Measurements from ENCODE around the gene MYOM1.

MYOM1 gene

DNA sequence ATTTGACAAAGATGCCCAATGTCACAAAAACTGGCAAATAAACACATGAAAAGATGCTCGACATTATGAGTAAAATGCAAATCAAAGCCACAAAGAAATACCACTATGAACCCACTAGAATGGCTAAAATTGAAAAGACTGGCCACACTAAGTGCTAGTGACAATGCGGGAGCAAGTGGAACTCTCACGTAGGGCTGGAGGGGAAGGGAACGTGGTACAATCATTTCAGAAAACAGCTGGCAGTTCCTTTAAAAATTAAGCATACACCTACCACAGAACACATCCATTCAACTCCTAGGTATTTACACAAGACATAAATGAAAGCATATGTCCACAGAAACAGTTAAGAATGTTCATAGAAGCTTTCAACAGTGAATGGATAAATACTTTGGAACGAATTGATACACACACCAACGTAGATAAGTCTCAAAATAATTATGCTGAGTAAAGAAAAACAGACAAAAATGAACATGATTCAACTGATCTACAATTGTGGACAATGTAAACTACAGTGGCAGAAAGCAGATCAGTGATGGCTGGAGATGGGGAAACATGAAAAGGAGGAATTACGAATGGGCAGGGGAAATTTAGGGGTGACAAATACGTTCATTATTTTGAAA, 71.7 kb downstream of the MYOM1 start:
- DNase-seq = no peak

DNA sequence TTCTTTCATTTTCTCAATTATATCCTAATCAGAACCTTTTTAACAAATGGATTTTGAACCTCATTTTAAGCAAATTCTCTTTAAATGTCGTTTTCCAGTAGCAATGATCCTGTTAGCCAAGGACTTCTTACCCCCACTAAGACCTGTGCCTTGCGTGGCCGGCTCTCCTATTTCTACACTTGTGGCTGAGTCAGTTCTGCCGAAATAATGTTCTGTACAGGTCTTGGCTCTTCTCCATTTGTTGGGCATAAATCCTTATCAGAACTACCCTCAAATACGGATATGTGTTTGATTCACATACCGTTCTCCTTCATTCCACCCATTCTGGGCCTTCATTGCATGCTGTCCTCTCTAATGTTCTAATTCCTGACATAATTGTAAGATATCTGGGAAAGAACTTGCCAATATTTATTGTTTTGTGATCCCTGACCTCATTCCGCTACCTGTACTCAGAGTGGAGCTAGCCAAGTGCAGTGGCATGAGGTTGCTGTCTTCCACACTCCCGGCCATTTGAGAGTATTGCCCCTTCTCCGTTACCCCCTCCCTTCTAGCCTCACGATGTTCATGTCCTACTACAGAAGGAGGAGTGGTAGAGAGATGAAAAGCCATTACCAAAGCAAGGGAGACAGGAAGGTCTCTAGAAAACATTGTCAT, 78.7 kb downstream of the MYOM1 start:
- DNase-seq = no peak

DNA sequence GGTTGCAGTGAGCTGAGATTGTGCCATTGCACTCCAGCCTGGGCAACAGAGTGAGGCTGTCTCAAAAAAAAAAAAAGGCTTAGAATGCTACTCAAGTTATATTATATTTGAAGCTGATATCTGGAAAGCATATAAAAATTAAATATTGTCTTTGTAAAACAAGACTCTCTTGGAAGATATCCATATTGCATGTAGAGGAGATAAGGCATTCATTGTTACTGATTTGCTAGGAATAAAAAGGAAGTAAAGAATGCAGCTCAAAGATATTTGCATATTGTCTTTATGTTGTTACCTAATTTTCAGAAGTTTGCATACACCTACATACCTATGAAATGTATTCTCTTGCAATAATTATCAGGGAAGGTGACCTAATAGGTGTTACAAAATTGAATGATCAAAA, 79.4 kb downstream of the MYOM1 start:
- DNase-seq = no peak

DNA sequence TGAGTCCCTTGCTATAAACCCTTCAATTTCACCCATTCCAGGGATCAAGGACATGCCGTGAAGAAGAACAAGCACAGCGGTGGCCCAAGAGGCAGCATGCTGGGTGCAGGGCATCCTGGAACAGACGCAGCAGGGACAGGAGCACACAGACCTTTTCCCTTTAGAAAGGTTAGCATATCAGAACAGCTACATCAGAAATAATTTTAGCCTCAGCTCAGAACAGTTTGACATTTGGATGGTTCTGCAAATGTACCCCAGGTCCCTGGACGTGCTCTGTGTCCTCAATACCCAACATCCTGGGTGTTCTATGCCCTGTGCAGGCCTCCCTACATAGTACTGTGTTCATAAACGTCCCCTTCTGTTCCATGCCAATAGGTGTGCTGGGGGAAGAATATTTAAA, 80.4 kb downstream of the MYOM1 start:
- DNase-seq = no peak

DNA sequence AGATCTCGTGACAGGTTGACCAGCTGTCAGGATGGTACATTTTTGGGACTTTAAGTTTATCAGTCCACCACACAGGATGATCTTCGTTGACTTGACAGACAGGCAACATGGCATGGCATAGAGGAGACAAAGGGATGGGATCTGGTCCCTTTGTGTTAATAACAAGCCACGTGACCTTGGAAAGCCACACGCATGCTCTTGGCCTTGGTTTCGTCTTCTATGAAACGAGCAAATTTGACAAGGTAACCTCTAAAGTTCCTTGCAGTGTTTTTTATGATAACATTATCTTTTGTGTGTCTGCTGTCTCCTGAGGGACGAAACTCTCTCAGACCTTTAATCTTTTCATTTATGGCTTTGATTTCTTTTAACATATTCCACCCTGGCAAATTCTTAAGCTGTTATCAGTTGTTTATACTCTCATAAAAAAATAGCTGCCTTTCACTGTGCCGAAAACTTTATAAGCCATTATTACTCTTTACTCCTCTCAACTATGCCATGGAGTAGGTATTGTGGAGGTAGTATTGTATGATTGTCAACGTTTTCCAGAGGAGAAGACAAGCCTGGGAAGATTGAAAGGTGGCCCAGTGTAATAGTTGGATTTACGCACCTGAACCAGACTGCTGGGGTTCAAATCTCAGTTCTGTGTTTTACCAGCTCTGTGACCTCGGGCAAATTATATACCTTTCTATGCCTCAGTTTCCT, 81.3 kb downstream of the MYOM1 start:
- no peak for DNase-seq

DNA sequence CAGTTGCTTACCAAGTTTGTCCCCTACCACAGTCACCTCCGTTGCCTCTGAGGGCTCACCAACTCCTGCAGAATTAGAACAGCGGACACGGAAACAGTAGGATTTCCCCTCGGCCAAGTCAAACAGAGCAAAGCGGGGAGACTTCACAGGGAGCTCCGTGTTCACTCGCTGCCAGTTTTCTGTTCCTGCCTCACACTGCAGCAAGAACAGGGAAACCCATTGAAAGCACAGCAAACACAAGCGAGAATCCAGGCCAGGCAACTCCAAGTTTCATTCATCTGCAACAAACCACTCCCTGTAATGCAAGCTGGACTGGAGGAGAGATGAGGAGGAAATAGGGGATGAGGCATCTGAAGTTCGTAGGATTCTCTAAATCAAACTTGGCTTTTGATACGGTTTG, 84.2 kb downstream of the MYOM1 start:
- DNase-seq = no peak

DNA sequence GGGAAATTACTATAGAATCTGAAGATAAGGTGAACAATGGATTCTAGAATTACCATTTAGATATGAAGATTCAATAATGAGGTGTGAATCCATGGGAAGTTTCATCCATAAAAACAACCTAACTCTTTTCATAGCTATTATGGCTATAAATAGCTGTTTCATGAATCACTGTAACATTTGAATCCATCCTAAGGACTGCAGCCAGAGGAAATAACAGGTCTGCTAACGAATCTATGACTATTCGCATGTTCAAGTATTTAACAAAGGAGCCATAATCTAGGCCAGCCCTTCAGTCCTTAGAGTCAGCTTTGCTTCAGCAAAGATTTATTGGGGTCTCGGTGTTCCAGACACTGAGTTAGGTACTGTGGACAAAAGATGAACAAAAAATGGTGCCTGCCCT, 87.1 kb downstream of the MYOM1 start:
- DNase-seq = no peak

DNA sequence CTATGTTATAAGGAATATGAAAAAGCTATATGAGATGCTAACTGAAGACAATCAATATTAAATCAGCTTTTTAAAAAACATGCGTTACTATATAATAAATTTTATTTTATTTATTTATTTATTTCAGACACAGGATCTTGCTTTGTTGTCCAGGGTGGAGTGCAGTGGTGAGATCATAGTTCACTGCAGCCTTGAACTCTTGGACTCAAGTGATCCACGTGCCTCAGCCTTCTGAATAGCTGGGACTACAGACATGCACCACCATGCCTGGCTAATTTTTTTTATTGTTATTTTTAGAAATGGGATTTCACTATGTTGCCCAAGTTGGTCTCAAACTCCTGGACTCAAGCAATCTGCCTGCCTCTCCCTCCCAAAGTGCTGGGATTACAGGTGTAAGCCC, 89.4 kb downstream of the MYOM1 start:
- DNase-seq = no peak

DNA sequence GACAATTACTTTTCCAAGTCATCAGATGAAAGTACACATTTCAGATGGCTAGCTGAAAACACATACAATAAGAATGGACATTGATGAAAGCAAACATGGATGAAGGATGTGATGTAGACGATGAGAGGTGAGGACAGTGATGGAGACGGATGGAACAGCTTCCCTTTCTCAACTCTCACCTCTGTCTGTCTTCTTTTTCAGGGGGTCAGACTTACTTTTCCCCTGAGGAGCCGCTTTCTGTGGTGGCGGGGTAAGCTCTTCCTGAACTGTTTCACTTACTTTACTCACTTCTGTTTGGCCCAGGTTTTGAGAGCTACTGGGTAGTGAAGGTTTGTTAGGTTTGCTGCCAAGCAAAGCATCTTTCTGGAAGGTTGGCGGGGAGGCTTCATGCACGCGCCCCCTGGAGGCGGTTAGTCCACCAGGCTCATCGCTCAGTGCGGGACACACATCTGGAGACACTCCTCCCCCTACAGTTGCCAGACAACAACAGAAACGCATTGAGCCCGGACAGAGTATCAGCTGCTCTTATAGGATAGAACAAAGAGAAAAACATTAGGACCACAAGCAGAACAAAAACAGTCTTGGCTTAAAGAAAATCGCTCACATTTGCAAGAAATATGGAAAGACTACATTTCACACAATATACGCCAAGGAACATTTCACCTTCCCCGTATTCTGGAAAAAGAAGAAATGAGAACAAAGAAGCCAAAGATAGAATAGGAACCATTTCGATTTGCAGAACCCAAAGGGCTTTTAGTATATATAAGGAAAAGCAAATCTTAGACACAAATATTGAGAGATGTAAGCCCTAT, 90.5 kb downstream of the MYOM1 start:
- peak; percentile 75 for DNase-seq

DNA sequence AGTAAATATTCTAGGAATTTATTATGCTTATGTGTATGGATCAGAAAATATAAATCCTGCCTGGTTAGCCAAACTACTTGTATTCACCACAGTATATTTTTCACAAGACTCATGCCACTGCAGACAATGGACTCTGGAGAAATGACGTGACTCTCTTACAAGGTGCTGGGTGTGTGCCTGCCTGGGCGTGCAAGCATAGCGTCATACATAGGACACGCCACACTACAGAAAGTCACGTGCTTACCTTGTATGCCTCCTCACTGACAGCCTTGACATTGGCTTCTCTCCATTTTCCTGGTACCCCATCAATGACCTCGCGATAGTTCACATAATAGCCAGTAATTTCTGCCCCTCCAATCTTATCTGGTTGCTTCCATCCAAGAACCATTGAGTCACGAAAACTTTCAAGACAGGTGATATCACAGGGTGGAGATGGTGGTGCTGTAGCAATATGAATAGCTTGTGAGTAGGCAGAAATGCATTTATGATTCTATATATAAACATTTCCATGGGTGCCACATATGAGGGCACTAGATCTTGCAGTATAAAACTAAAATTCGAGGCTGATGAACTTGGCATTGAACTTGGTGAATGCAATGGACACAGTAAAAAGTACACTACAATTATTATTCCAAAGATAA, 93.2 kb downstream of the MYOM1 start:
- no peak for DNase-seq

DNA sequence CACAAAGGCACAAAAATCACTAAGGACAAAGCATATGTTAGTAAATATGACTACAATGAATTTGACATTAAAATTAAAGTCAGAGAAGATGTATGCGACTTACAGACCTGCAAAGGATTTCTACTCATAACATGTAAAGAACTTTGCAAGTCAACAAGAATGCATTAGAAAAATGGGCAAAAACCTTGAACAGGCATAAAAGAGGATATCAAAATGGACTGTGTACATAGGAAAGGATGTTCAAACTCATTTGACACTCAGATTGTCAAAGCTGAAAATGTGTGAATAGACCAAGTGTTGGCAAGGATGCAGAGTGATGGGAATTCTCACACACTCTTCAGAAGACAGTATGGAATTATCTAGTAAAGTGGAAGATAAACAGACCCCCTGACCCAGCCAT, 94.9 kb downstream of the MYOM1 start:
- DNase-seq = no peak

DNA sequence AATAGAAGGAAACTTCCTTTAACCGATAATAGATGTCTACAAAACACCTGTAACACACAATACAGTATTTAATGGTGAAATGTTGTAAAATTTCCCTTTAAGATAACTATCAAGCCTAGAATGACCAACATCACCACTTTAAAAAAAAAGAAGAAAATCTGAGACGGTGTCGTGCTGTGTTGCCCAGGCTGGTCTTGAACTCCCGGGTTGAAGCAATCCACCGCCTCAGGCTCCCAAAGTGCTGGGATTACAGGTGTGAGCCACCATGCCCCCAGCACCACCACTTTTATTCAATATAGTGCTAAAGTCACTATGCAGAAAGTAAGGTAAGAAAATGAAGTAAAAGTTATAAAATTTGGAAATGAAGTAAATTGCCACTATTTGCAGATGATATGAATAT, 96.9 kb downstream of the MYOM1 start:
- DNase-seq = no peak

DNA sequence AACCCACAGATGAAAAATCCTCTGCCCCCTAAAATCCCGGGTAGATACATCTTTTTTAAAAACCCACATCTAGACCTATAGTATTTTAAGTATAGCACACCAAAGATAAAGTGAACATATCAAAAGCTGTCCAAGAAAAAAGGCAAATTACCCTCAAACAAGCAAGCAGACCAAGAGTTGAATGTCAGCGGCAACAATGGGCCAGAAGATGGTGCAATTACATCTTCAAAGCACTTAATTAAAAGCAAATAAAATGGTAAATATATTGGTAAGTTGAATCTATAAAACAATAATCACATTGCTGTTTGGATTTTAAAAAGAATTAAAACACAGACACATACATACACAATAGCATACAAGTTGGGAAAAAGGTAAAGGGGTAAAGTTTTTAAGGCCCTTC, 98.5 kb downstream of the MYOM1 start:
- no peak for DNase-seq

DNA sequence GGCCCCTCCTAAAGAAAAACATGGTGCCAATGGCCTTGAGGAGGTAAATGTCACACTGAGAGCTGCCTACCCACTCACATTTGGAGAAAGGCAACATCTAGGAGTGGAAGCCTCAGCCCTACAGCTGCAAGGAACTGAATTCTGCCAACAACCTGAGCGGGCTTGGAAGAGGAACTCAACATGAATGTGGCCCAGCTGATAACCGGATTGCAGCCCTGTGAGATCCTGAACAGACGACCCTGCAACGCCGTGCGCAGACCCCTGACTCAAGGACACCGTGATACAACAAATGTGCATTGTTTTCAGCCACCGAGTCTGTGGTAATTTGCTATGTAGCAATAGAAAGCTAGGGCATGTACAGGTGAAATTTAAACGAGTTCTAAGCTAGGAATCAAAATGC, 99.4 kb downstream of the MYOM1 start:
- DNase-seq = no peak

DNA sequence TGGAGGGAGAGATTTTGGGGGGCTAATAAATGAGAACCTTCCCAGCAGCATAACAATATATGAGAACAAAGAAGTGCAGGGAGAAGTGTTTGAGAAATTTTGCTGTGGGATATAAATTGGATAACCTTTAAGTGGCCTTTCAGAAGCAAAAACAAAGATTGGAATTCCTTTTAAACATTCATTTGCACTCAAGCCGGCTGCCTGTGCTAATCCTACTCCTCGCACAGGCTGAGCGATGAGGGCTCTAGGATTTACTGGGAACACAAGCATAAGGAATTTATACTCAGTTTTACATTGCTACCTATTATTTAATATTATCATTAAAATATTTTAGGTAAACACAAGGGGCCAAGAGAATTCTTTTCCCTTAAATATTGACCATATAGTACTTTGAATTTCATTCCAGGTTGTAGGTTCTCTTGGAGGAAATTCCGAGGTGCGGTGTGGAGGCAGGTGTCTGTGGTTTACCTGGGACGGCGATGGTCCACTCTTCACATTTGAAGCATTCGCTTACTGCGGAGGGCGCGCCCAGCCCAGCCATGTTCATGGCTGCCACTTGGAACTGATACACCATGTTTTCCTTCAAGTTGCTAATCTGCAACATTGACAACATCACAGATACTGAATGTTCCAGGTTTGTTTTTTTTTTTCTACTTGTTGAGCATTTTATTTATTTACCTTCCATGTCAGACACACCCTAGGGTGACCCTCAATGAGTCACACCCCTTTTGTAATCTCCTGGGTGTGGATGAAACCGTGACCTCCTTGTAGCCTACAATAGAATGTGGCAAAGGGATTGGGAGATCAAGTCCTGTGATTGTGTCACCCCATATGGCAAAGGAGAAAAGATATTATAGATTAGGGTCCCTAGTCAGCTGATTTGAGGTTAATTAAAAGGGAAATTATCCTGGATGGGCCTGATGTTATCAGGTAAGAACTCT, 100.1 kb downstream of the MYOM1 start:
- no peak for DNase-seq

DNA sequence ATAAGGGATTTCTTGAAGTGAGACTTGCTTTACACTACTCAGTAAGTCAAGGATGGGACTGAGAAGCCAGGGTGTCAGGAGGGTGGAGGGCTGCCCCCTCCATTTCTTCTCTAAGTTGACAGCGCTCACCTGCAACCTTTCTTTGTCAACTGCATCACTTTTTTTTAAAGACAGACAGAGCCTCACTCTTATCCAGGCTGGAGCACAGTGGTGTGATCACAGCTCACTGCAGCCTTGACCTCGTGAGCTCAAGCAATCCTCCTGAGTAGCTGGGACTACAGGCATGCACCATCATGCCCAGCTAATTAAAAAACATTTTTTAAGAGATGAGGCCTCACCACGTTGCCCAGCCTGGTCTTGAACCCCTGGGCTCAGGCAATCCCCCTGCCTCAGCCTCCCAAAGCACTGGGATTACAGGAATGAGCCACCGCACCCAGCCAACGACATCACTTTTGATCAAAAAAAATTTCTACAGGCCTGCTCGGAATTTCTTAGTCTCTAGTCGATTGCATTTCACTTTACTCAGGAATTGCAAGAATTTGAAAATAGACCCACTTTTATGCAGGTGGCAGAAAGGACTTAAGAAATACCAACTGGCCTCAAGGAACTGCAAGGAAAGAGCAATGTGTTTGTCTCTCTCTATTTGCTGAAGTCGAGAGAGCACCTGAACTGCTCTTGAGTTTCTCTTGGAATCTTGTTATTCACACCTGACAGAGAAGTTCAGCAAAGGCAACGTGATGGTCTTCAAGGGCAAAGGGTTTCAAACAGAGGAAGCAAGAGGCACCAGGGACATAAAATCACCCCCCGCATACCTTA, 101.4 kb downstream of the MYOM1 start:
- no peak for DNase-seq

DNA sequence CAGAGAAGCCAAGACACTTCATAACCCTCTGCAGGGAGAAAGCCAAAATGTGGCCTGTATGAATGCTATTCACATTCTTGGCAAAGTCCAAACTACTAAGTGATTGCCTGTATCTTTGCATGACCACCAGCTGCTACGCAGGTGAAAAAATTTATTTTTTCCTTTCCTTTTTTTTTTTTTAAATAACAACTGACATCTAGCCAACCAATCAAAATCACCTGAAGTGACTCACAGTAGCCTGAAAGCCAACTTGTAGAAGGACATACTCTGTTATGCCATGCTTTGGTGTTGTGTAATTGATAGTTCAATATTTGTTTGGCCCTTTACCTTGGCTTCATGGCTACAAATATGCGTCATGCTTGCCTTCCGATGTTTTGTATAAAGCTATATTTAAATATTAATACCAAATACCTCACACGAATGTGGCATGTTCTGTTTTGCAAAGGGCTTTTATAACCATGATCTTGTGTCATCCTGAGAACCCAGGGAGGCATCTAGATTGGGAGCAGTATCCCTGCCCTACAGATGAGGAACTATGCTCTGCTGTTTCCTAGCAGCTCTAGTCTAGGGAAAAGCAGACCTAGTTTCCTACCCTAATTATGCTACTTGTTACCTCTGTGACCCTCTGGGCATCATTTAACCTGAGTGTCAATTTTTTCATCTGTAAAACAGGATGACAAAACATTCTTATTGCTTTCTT, 102.1 kb downstream of the MYOM1 start:
- no peak for DNase-seq

DNA sequence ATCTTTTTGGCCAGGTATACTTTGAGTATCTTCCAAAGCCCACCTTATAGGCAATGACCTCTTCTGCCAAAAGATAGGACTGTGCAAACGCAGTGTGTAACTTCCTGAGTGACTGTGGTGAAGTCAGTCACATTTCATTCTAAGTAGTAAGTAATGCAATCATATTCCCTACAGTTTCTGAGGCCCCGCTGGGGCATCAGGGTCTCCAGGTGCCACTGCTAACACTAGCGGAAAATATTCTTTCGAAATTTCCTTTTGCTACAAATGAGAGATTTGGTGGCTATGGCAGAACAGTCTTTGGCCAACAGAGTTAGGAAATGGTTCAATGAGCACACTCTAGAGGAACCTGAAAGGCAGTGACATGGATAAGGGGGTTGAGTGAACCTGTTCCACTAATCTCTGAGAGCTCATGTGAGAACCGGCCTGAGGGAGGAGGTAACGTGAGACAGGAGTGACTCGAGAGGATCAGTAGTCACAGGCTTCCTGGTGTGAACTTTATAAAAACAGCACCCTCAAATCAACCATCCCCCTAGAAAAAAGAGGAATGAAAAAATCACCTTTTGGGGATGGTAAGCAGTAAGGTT, 104.2 kb downstream of the MYOM1 start:
- DNase-seq = no peak

DNA sequence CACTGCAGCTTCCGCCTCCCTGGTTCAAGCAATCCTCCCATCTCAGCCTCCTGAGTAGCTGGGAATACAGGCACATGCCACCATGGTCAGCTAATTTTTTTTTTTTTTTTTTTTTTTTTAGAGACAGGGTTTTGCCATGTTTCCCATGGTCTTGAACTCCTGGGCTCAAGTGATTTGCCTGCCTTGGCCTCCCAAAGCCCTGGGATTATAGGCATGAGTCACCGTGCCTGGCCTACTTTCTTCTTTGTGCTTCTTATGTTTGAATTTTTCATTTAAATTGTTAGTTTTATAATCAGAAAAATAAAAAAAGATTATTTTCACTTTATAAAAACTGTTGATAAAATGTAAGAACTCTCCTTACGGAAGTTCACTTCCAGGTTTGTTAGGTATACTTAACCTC, 105.3 kb downstream of the MYOM1 start:
- no peak for DNase-seq

DNA sequence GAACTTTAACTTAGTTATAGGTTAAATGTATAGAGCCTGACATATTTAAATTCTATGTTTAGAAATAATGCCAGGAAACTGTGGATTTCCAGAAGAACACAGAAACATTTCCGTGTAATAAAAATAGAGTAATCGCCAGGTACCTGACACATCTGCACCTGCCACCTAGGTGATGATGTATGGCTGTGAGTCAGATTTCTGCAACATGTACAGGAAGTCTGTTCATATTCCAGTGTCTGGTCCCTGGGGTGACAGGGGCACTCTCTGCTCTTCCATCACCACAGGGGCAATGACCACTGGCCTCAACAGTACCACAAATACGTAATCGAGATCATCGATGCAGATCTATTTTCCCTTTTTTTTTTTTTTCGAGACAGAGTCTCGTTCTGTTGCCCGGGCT, 105.7 kb downstream of the MYOM1 start:
- DNase-seq = no peak
